Central memory CD8-positive, alpha-beta T cell (primary cell): ENCODE data around the gene NDUFA3.

ENCODE experiments used
- ATAC-seq: fragments of 150-1000 bp; cut with Tn5 transposase; replicated peaks from 2 replicates; pipeline ENCODE4 v1.10.0; 2022; ENCODE audit warnings: mild to moderate bottlenecking, moderate FRiP score, moderate number of reproducible peaks; ENCODE audit not compliant: poor library complexity, severe bottlenecking; ENCODE audit errors: extremely low read depth
- DNase-seq, 2 donors: peaks; one replicate each; pipeline ENCODE4 v3.0.0; 2021; ENCODE audit warnings: low spot score in 2 of 2
- H3K27ac Mint-ChIP-seq: one replicate; pipeline ENCODE4 v1.8.0; 2022; ENCODE audit warnings: low read depth, mild to moderate bottlenecking, moderate library complexity, mixed read lengths
- H3K27me3 Mint-ChIP-seq: one replicate; pipeline ENCODE4 v1.8.0; 2022; ENCODE audit warnings: mixed read lengths
- H3K36me3 Mint-ChIP-seq: one replicate; pipeline ENCODE4 v1.8.0; 2022; ENCODE audit warnings: mild to moderate bottlenecking, moderate library complexity, mixed read lengths; ENCODE audit not compliant: insufficient read depth
- H3K4me1 Mint-ChIP-seq: one replicate; pipeline ENCODE4 v1.8.0; 2022; ENCODE audit warnings: mixed read lengths
- H3K4me3 Mint-ChIP-seq: one replicate; pipeline ENCODE4 v1.8.0; 2022; ENCODE audit warnings: mild to moderate bottlenecking, moderate library complexity, mixed read lengths
- H3K9me3 Mint-ChIP-seq: one replicate; pipeline ENCODE4 v1.8.0; 2022; ENCODE audit warnings: mixed read lengths

The NDUFA3 gene

DNA sequence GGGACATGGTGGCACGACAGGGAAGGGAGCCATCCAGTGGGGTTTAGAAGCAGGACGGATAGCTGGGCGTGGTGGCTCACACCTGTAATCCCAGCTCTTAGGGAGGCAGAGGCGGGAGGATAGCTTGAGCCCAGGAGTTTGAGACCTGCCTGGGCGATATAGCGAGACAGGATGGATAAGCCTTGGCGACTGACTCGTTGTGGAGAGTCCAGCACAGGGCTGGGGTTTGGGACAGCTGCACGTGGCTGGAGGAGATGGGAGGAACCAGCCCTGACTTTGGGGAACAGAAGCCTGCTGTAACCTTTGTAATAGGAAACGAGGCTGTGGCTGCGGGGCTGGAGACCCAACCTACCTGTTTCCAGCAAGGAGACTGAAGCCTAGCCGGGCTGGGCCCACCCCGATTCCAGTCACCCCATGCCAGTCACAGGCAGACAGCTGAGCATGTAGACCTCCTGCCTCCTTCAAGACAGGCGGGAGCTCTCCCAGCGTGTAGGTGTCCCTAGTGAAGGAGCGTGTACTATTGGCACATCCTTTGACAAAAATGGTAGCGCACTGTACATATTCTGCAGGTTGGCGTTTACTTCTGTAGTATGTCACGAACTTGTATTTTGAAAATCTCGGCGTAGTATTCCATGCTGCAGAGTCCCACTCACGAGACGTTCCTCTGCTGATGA is 48.8 kb downstream of the NDUFA3 start:
- H3K9me3 Mint-ChIP-seq = no peaks in the 10 kb centered on the region
- peaks cover 51% of the 10 kb centered on the region for H3K36me3 Mint-ChIP-seq
- peaks cover 29% of the 10 kb centered on the region for H3K4me1 Mint-ChIP-seq
- no peak overlapping the region for H3K4me3 Mint-ChIP-seq
- ATAC-seq = no peak
- DNase-seq = no peak
- no peaks in the 10 kb centered on the region for H3K27me3 Mint-ChIP-seq
- H3K27ac Mint-ChIP-seq = no peak overlapping the region

GRCh38 chr19:54152267-54152666 is 49.6 kb downstream of the NDUFA3 start:
- Mint-ChIP-seq H3K36me3 (peaks cover 54% of the 10 kb centered on the region), H3K27ac (no peak overlapping the region)

GRCh38 chr19:54152878-54153524 is 50.3 kb downstream of the NDUFA3 start:
- Mint-ChIP-seq H3K36me3 (peaks cover 56% of the 10 kb centered on the region), H3K4me3 (no peak overlapping the region), H3K27me3 (no peaks in the 10 kb centered on the region), H3K27ac (no peak overlapping the region), H3K4me1 (peaks cover 38% of the 10 kb centered on the region), H3K9me3 (no peaks in the 10 kb centered on the region)
- DNase-seq (no peak), ATAC-seq (no peak)

More at GRCh38 chr19:54152267-54152666, 49.6 kb downstream of the NDUFA3 start:
- Mint-ChIP-seq H3K27me3 (no peaks in the 10 kb centered on the region), H3K4me3 (no peak overlapping the region), H3K9me3 (no peaks in the 10 kb centered on the region), H3K4me1 (peaks cover 36% of the 10 kb centered on the region)
- DNase-seq (no peak), ATAC-seq (no peak)

GRCh38 chr19:54153731-54154326 is 51.2 kb downstream of the NDUFA3 start:
- H3K27ac Mint-ChIP-seq = peak overlapping the region; percentile 29
- H3K27me3 Mint-ChIP-seq = no peaks in the 10 kb centered on the region
- H3K4me1 Mint-ChIP-seq = peaks cover 44% of the 10 kb centered on the region
- no peaks in the 10 kb centered on the region for H3K9me3 Mint-ChIP-seq
- H3K36me3 Mint-ChIP-seq = peaks cover 61% of the 10 kb centered on the region
- ATAC-seq (no peak), DNase-seq (no peak)
- H3K4me3 Mint-ChIP-seq = no peak overlapping the region

DNA sequence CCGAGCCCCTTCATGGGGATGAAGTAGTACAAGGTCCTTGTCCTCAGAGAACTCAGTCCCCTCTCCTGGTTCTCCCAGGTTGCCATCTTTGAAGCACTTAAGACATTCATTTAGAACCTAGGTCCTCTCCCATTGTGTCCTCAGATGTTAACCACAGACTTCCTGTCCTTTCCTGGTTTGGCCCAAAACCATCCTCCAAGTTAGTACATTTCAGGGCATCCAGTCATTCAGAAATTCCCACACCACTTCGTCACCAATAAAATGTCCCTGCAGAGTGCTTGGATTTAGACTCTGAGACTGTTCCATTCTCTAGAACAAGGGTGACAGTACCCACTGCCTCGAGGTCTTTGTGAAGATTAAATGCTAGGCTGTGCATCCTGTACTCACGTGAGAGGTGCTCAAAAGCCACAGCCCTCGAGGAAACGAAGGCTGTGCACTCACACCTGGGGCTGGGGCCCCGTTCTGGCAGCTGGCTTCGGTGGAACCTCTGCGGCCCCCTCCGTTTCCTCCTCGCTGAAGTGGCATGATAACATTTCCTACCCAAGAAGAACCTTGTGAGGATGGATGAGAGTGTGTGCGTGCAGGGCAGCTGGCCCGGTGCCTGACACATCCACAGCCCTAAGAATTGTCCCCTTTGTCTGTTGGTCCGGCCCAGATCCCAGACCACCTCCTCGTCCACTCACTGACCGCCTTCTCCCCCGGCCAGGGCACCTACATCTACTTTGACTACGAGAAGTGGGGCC is 52.1 kb downstream of the NDUFA3 start:
- DNase-seq (peak in 1 of 2 donors; percentile 38), ATAC-seq (peak; percentile 4)
- H3K27ac Mint-ChIP-seq = no peak overlapping the region
- no peaks in the 10 kb centered on the region for H3K9me3 Mint-ChIP-seq
- peaks cover 51% of the 10 kb centered on the region for H3K4me1 Mint-ChIP-seq
- H3K27me3 Mint-ChIP-seq = no peaks in the 10 kb centered on the region
- H3K4me3 Mint-ChIP-seq = no peak overlapping the region
- peaks cover 62% of the 10 kb centered on the region for H3K36me3 Mint-ChIP-seq

DNA sequence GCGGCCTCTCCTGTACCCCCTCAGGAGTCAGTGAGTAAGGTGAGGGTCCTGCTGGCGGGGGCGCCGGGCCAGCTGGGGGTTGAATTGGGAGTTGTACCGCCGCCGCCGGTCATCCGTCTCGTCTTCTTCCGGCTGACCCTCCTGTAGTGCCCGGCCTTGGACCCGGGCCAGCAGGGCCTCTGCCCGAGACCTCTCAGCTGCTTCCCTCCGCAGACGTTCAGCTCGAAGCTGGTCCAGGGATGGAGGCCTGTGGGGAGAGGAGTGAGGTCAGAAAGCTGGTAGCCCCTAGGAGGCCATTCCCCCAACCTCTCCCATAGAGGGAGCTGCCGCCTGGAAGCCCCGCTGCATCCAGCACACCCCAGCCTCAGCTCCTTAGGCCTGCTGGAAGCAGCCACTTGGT is 53.0 kb downstream of the NDUFA3 start:
- Mint-ChIP-seq H3K4me1 (peaks cover 60% of the 10 kb centered on the region), H3K9me3 (no peaks in the 10 kb centered on the region), H3K27ac (no peak overlapping the region), H3K27me3 (no peaks in the 10 kb centered on the region), H3K4me3 (no peak overlapping the region), H3K36me3 (peaks cover 66% of the 10 kb centered on the region)
- no peak for DNase-seq
- ATAC-seq = no peak

DNA sequence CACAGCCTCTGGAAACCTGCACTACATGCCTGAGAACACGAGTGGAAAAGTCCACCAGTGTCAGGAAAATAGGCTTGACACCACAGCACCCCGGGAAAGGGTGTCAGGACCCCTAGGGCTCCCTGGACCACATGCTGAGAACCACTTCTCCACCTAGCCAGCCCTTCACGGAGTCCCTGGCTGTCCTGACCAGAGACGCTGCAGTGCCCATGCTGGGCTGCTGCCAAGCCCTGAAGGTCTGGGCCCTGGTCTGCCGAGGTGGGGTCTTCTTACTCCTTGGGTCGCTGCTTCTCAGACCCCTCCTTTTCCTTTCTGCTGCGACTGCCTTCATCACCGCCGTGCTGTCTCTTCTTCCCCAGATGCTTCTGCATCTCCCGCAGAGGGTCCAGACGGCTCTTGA is 53.8 kb downstream of the NDUFA3 start:
- H3K36me3 Mint-ChIP-seq = peaks cover 66% of the 10 kb centered on the region
- H3K27ac Mint-ChIP-seq = no peak overlapping the region
- H3K9me3 Mint-ChIP-seq = no peaks in the 10 kb centered on the region
- peaks cover 60% of the 10 kb centered on the region for H3K4me1 Mint-ChIP-seq
- ATAC-seq (no peak), DNase-seq (no peak)
- H3K27me3 Mint-ChIP-seq = no peaks in the 10 kb centered on the region
- H3K4me3 Mint-ChIP-seq = no peak overlapping the region

DNA sequence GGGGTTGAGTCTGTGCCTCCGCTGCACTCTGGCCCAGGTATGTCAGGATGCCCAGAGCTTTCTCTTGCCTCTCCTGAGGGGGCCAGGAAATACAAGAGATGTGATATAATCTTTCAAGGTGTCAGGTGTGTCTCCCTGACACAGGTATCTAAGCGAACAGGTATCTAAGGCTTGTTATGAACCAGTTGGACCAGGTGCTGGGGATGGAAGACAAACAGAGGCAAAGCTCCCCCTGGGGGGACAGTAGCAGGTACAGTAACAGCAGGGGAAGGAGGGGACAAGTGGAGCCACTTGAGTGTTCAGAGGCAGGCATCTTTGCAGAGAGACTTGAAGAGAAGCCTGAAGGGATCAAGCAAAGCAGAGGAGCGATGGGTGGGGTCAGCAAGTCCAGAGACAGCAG is 54.3 kb downstream of the NDUFA3 start:
- Mint-ChIP-seq H3K9me3 (no peaks in the 10 kb centered on the region), H3K4me3 (peak overlapping the region; percentile 55), H3K36me3 (peaks cover 62% of the 10 kb centered on the region), H3K27ac (no peak overlapping the region), H3K4me1 (peaks cover 60% of the 10 kb centered on the region), H3K27me3 (no peaks in the 10 kb centered on the region)
- DNase-seq = no peak
- ATAC-seq = no peak
